ENCODE measurements around the gene INPP5F. TPM values are rescaled to one million over a fixed set of nuclear protein-coding genes. Genes with fewer than 3 reads are reported as not detected.

Gene INPP5F, protein sequence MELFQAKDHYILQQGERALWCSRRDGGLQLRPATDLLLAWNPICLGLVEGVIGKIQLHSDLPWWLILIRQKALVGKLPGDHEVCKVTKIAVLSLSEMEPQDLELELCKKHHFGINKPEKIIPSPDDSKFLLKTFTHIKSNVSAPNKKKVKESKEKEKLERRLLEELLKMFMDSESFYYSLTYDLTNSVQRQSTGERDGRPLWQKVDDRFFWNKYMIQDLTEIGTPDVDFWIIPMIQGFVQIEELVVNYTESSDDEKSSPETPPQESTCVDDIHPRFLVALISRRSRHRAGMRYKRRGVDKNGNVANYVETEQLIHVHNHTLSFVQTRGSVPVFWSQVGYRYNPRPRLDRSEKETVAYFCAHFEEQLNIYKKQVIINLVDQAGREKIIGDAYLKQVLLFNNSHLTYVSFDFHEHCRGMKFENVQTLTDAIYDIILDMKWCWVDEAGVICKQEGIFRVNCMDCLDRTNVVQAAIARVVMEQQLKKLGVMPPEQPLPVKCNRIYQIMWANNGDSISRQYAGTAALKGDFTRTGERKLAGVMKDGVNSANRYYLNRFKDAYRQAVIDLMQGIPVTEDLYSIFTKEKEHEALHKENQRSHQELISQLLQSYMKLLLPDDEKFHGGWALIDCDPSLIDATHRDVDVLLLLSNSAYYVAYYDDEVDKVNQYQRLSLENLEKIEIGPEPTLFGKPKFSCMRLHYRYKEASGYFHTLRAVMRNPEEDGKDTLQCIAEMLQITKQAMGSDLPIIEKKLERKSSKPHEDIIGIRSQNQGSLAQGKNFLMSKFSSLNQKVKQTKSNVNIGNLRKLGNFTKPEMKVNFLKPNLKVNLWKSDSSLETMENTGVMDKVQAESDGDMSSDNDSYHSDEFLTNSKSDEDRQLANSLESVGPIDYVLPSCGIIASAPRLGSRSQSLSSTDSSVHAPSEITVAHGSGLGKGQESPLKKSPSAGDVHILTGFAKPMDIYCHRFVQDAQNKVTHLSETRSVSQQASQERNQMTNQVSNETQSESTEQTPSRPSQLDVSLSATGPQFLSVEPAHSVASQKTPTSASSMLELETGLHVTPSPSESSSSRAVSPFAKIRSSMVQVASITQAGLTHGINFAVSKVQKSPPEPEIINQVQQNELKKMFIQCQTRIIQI
- polyA plus RNA-seq (2011; rRNA removed) (4.1 and 7.3 TPM in 2 replicates), polyA minus RNA-seq (2011; rRNA and poly(A)+ RNA removed) (3.7 and 3.9 TPM in 2 replicates)

DNA sequence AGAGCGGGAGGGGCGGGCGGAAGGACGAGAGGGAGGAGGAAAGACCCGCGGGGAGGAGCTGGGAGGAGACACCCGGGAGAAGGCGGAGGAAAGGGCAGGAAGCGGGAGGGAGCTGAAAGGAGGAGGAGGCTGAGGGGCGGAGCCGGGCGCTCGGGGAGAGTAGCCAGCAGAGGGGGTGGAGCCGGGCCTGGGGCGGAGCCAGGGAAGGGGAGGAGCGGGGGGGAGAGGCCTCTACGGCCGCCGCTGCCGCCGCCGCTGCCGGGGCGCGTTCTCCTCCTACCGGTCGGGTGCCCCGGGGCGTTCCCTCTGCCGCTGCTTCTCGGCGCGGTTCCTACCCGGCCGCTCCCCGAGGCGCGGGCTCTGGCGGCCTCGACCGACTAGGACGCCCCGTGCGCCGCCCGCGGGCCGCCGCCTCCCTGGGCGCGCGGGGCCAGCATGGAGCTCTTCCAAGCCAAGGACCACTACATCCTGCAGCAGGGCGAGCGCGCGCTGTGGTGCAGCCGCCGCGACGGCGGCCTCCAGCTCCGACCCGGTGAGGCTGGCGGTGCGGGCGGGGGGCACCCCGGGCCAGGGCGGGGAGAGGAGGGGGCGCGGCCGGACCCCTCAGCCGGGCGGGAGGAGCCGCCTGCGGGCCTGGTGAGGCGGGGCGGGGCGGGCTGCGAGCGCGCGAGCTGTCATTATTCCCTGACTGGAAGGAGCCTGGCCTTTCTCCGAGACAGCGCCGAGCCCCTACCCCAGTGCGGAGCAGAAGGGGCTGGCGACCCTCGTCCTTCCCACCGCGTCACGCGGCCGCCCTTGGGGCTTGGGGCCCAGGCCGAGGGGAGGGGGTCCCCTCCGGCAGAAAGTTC, at the start of gene INPP5F:
TSS of gene INPP5F (plus strand) at position 223 of the 848 bp plus-strand sequence. CDS start at position 436, 213 bp downstream.
- ChIA-PET CTCF (interaction anchor here (0.6 to 2.6 kb wide), 5 partner anchors 21 to 184 kb away, joined by 3 to 10 read pairs (median 3); partner anchors contain the start of gene RGS10), POLR2A (interaction anchor here (0.6 to 1.6 kb wide), 5 partner anchors 75 to 640 kb away, joined by 3 to 5 read pairs (median 3); partner anchors contain the start of gene BAG3)
- H3K36me3 ChIP-seq (ENCODE audit: control insufficient read depth, insufficient read depth, low read length) = no peaks in the 10 kb centered on the region
- H3K27me3 ChIP-seq (ENCODE audit: control insufficient read depth, insufficient read depth, low read length) = no peaks in the 10 kb centered on the region
- H3K4me3 ChIP-seq (ENCODE audit: low read depth, low read length) = peak within 1 kb of the TSS; percentile 69
- TF ChIP-seq, protein P1, sequence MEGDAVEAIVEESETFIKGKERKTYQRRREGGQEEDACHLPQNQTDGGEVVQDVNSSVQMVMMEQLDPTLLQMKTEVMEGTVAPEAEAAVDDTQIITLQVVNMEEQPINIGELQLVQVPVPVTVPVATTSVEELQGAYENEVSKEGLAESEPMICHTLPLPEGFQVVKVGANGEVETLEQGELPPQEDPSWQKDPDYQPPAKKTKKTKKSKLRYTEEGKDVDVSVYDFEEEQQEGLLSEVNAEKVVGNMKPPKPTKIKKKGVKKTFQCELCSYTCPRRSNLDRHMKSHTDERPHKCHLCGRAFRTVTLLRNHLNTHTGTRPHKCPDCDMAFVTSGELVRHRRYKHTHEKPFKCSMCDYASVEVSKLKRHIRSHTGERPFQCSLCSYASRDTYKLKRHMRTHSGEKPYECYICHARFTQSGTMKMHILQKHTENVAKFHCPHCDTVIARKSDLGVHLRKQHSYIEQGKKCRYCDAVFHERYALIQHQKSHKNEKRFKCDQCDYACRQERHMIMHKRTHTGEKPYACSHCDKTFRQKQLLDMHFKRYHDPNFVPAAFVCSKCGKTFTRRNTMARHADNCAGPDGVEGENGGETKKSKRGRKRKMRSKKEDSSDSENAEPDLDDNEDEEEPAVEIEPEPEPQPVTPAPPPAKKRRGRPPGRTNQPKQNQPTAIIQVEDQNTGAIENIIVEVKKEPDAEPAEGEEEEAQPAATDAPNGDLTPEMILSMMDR (IDR thresholded peaks at IDR 0.05; ENCODE audit: insufficient read depth, low read depth, low read length) = 0 out of 2 replicates have a peak, but pooled peaks have one; percentile 11
- DNase-seq (ENCODE audit: low read depth) = peak; percentile 82

DNA sequence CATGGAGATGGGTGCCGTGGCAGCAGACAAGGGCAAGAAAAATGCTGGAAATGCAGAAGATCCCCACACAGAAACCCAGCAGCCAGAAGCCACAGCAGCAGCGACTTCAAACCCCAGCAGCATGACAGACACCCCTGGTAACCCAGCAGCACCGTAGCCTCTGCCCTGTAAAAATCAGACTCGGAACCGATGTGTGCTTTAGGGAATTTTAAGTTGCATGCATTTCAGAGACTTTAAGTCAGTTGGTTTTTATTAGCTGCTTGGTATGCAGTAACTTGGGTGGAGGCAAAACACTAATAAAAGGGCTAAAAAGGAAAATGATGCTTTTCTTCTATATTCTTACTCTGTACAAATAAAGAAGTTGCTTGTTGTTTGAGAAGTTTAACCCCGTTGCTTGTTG, 48.7 kb upstream of the INPP5F start:
- peak; percentile 60 for DNase-seq (ENCODE audit: low read depth)
- CTCF ChIA-PET = interaction anchor here (1.0 to 1.9 kb wide), 3 partner anchors 9 to 69 kb away, joined by 3 to 7 read pairs (median 4); no protein-coding TSS in a partner anchor
- Histone ChIP-seq H3K27me3 (ENCODE audit: control insufficient read depth, insufficient read depth, low read length) (no peaks in the 10 kb centered on the region), H3K36me3 (ENCODE audit: control insufficient read depth, insufficient read depth, low read length) (peaks cover 26% of the 10 kb centered on the region), H3K4me3 (ENCODE audit: low read depth, low read length) (no peak overlapping the region)
- POLR2A ChIA-PET = interaction anchor here (0.6 kb wide), 1 partner anchor 26 kb away, joined by 3 read pairs; the partner anchor contains the start of gene BAG3
- TF ChIP-seq, protein P1 (IDR thresholded peaks at IDR 0.05; ENCODE audit: insufficient read depth, low read depth, low read length) = no peak

DNA sequence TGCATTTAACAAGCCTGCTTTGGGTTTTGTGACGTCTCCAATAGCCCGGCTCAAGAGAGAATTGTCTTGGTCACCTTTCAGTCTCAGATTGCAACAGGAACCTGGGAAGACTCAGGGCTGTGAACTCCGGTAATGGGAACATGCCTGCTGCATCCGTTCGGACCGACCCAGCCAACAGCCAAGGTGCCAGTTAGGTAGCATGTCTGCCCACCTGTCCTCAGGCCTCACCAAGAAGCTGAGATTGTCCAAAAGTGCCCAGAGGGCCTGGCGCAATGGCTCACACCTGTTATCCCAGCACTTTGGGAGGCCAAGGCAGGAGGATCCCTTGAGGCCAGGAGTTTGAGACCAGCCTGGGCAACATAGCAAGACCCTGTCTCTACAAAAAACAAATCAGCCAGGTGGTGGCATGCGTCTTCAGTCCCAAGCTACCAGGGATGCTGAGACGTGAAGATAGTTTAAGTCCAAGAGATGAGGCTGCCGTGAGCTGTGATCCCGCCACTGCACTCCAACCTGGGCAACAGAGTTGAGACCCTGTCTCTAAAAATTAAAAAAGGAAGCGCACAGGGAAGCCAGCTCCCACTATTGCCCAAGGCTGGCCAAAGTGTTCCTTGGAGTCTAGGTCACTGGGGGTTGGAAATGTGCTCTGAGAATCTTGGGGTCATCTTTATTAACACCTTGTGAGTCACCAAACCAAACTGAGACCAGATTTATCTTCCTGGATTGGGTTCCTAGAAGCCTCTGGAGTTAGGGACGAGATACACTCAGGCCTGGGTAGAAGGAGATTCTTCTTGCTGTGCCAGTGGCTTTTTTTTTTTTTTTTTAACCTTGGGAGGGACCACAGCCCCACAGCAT, 47.7 kb upstream of the INPP5F start:
- peaks cover 16% of the 10 kb centered on the region for H3K36me3 ChIP-seq (ENCODE audit: control insufficient read depth, insufficient read depth, low read length)
- H3K27me3 ChIP-seq (ENCODE audit: control insufficient read depth, insufficient read depth, low read length) = no peaks in the 10 kb centered on the region
- no peak overlapping the region for H3K4me3 ChIP-seq (ENCODE audit: low read depth, low read length)
- no peak for DNase-seq (ENCODE audit: low read depth)
- TF ChIP-seq, protein P1 (IDR thresholded peaks at IDR 0.05; ENCODE audit: insufficient read depth, low read depth, low read length) = no peak
- CTCF ChIA-PET = interaction anchor here (1.0 to 1.9 kb wide), 3 partner anchors 8 to 70 kb away, joined by 3 to 7 read pairs (median 3); no protein-coding TSS in a partner anchor
- POLR2A ChIA-PET = no interaction called here

DNA sequence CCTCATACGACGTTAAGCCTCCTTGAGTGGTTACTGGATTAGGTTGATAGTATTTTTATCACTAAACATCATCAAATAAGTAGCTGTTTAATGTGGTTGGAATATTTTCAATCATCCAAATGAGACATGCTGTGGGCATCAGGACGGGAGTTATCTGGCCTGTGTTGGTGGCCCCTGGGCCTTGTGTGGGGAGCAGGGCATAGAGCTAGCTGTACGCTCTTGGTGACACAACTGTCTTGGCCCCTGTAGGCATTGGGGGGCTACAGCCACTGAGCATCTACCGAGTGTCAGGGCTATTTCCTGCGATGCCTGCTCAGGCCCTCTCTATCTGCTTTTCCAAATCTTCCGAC, 46.4 kb upstream of the INPP5F start:
- no peak for DNase-seq (ENCODE audit: low read depth)
- no peaks in the 10 kb centered on the region for H3K27me3 ChIP-seq (ENCODE audit: control insufficient read depth, insufficient read depth, low read length)
- H3K36me3 ChIP-seq (ENCODE audit: control insufficient read depth, insufficient read depth, low read length) = peaks cover 10% of the 10 kb centered on the region
- H3K4me3 ChIP-seq (ENCODE audit: low read depth, low read length) = no peak overlapping the region
- POLR2A ChIA-PET = no interaction called here
- TF ChIP-seq, protein P1 (IDR thresholded peaks at IDR 0.05; ENCODE audit: insufficient read depth, low read depth, low read length) = no peak
- CTCF ChIA-PET = interaction anchor here (1.3 kb wide), 1 partner anchor 11 kb away, joined by 3 read pairs; no protein-coding TSS in a partner anchor
